OCI-LY1 (cell line): ENCODE measurements around the gene HBE1.

ENCODE experiments used
- H2AFZ ChIP-seq: fragments of 200-600 bp; sonication (generic), shearing (Covaris generic); 2 replicates; pipeline ENCODE4 v1.6.0; 2014; ENCODE audit warnings: antibody characterized with exemption, mild to moderate bottlenecking, low read length
- H3F3A ChIP-seq: fragments of 200-600 bp; sonication (generic), shearing (Covaris generic); 2 replicates; pipeline ENCODE4 v1.6.0; 2014; ENCODE audit warnings: mild to moderate bottlenecking, antibody characterized with exemption, low read length, moderate library complexity; ENCODE audit not compliant: insufficient read depth
- H3K27ac ChIP-seq: fragments of 200-600 bp; sonication (generic); 2 replicates; pipeline ENCODE4 v1.5.1; 2014; ENCODE audit warnings: low read length, mixed run types, mild to moderate bottlenecking, low read depth; ENCODE audit not compliant: poor library complexity, severe bottlenecking
- H3K27me3 ChIP-seq: fragments of 200-600 bp; sonication (generic); 2 replicates; pipeline ENCODE4 v1.6.0; 2014; ENCODE audit warnings: antibody characterized with exemption, mild to moderate bottlenecking, low read length, moderate library complexity; ENCODE audit not compliant: insufficient read depth
- H3K36me3 ChIP-seq: fragments of 200-600 bp; sonication (generic); 2 replicates; pipeline ENCODE4 v1.6.1; 2014; ENCODE audit warnings: mild to moderate bottlenecking, antibody characterized with exemption, low read length, moderate library complexity, mixed read lengths; ENCODE audit not compliant: insufficient read depth
- H3K4me1 ChIP-seq: fragments of 200-600 bp; sonication (generic); 2 replicates; pipeline ENCODE4 v1.5.1; 2014; ENCODE audit warnings: mild to moderate bottlenecking, low read length, moderate library complexity; ENCODE audit not compliant: insufficient read depth, severe bottlenecking
- H3K4me2 ChIP-seq: fragments of 200-600 bp; sonication (generic), shearing (Covaris generic); 2 replicates; pipeline ENCODE4 v1.6.1; 2014; ENCODE audit warnings: low read length
- H3K4me3 ChIP-seq: fragments of 200-600 bp; sonication (generic); 2 replicates; pipeline ENCODE4 v1.5.1; 2014; ENCODE audit warnings: low read length, low read depth, mild to moderate bottlenecking, mixed read lengths; ENCODE audit not compliant: poor library complexity, severe bottlenecking
- H3K79me2 ChIP-seq: fragments of 200-600 bp; shearing (Covaris generic); 2 replicates; pipeline ENCODE4 v1.6.1; 2016; ENCODE audit warnings: mixed run types, low read length, mixed read lengths; ENCODE audit not compliant: insufficient read depth
- H3K9ac ChIP-seq: fragments of 200-600 bp; sonication (generic), shearing (Covaris generic); 2 replicates; pipeline ENCODE4 v1.6.1; 2014; ENCODE audit warnings: mild to moderate bottlenecking, low read length, mixed read lengths
- H3K9me2 ChIP-seq: fragments of 200-600 bp; sonication (generic), shearing (Covaris generic); 2 replicates; pipeline ENCODE4 v1.6.1; 2014; ENCODE audit warnings: low read depth, mild to moderate bottlenecking, low read length, mixed read lengths
- H3K9me3 ChIP-seq: fragments of 200-600 bp; shearing (Covaris generic); 2 replicates; pipeline ENCODE4 v1.6.1; 2014; ENCODE audit warnings: low read length, mixed read lengths
- H4K20me1 ChIP-seq: fragments of 200-600 bp; sonication (generic), shearing (Covaris generic); 2 replicates; pipeline ENCODE4 v1.6.0; 2016; ENCODE audit warnings: mild to moderate bottlenecking, low read length; ENCODE audit not compliant: insufficient read depth
- CTCF ChIP-seq: fragments of 200-600 bp; sonication (generic), shearing (Covaris generic); IDR thresholded peaks from 2 replicates; pipeline ENCODE4 v1.5.1; 2017; ENCODE audit warnings: mild to moderate bottlenecking, antibody characterized with exemption, low read length, moderate library complexity, mixed read lengths
- EZH2 ChIP-seq: fragments of 200-600 bp; sonication (generic), shearing (Covaris generic); IDR thresholded peaks from 2 replicates; pipeline ENCODE4 v1.8.0; 2017; ENCODE audit warnings: borderline replicate concordance, mixed run types, mild to moderate bottlenecking, antibody characterized with exemption, low read length, moderate library complexity, mixed read lengths

HBE1 gene

GRCh38 chr11:5266609-5267008 is 3.1 kb downstream of the HBE1 start:
- H4K20me1 ChIP-seq = no peaks in the 10 kb centered on the region
- TF ChIP-seq CTCF (no peak), EZH2 (no peak)
- H3K27me3 ChIP-seq = no peaks in the 10 kb centered on the region
- H3K9ac ChIP-seq = no peak overlapping the region
- no peaks in the 10 kb centered on the region for H3F3A ChIP-seq
- no peak overlapping the region for H3K4me2 ChIP-seq
- H3K79me2 ChIP-seq = no peaks in the 10 kb centered on the region
- H3K4me3 ChIP-seq = no peak overlapping the region
- H3K9me2 ChIP-seq = no peaks in the 10 kb centered on the region
- H2AFZ ChIP-seq = no peak overlapping the region
- no peaks in the 10 kb centered on the region for H3K4me1 ChIP-seq
- no peaks in the 10 kb centered on the region for H3K36me3 ChIP-seq
- no peaks in the 10 kb centered on the region for H3K9me3 ChIP-seq
- H3K27ac ChIP-seq = no peak overlapping the region

- Histone ChIP-seq H3K36me3 (no peaks in the 10 kb centered on the region), H4K20me1 (no peaks in the 10 kb centered on the region), H3K4me1 (no peaks in the 10 kb centered on the region), H3K9me3 (no peaks in the 10 kb centered on the region), H3K9me2 (no peaks in the 10 kb centered on the region), H2AFZ (no peak overlapping the region), H3K27ac (no peak overlapping the region), H3K4me2 (no peak overlapping the region), H3K79me2 (no peaks in the 10 kb centered on the region), H3F3A (no peaks in the 10 kb centered on the region), H3K4me3 (no peak overlapping the region), H3K27me3 (no peaks in the 10 kb centered on the region), H3K9ac (no peak overlapping the region)
- TF ChIP-seq CTCF = no peak
- TF ChIP-seq EZH2 = no peak
Measured at GRCh38 chr11:5265832-5266231, 3.9 kb downstream of the HBE1 start.

DNA sequence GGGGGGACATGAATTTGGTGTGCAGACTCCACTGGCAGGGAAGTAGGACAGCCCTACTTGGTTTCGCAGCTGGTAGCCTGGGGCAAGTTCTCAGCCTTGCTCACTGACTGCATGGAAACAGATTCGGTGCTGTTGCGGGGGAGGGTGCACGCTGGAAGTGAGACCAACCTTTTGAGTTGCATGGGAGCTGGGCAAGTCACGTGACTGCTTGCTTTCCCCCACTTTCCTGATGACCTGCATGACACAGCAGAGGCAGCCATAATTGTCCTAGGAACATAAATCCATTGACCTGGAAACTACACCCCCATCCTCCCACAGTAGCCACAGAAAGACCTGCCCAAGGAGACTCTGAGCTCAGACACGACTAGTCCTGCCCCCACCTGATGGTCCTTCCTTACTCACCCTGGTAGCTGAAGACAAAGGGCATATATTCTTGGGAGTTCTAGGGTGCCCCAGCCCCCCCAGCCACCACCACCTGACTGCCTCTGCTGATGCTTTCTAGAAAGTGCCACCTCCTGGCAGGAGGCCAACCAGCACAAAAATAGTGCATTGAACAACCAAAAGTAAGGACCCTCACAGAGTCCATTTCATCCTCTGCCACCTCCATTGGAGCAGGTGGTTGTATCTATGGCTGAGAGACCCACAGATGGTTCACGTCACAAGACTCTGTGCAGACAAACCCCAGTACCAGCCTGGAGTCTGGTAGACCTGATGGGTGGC is 11.0 kb downstream of the HBE1 start:
- H3K9me3 ChIP-seq = no peaks in the 10 kb centered on the region

More for the DNA sequence above, 11.0 kb downstream of the HBE1 start:
- TF ChIP-seq CTCF = no peak
- no peak for TF ChIP-seq EZH2
- Histone ChIP-seq H3K27ac (no peak overlapping the region), H3K4me3 (no peak overlapping the region), H3K4me1 (no peaks in the 10 kb centered on the region), H3F3A (no peaks in the 10 kb centered on the region), H3K9me2 (no peaks in the 10 kb centered on the region), H3K4me2 (no peak overlapping the region), H4K20me1 (no peaks in the 10 kb centered on the region), H3K9ac (no peak overlapping the region), H3K27me3 (no peaks in the 10 kb centered on the region), H3K79me2 (no peaks in the 10 kb centered on the region), H3K36me3 (no peaks in the 10 kb centered on the region), H2AFZ (no peak overlapping the region)
